ENCODE measurements around the gene ABCB8.

Gene ABCB8

GRCh38 chr7:151028131-151028947, at the start of gene ABCB8:
Gene ABCB8 (plus strand): TSS chr7:151028450. CDS start chr7:151028516, 66 bp downstream.
- peak; percentile 98 for DNase-seq

DNA sequence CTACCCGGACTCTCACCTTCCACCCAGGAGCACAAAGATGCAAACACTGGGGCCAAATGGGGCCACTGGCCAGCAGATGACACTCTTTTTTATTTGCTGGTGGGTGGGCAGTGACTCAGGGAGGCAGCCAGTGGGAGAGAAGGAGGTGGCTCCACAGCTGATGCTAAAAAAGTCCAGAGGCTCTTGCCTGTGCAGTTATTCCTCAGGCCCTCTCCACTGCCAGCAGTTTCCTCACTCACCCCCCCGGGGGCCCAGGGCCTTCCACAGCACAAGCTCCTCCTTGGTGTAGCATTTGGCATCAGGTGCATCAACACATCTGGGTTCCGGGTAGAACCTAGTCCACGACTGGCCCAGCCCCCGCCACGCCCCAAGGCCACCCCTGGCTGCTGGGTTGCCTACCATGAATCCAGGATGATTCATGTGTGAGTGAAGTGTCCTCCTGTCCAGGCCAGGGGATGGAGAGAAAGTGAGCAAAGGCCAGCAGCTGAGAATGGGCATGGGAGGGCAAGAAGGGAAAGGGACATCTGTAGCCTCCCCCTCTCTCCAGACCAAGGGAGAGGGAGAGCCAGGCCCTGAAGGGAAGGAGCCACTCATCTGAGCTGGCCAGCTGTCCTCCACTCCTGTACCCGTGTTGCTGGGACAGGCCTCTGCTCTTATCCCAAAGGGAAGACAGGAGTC, 48.4 kb upstream of the ABCB8 start:
- no peak for DNase-seq

DNA sequence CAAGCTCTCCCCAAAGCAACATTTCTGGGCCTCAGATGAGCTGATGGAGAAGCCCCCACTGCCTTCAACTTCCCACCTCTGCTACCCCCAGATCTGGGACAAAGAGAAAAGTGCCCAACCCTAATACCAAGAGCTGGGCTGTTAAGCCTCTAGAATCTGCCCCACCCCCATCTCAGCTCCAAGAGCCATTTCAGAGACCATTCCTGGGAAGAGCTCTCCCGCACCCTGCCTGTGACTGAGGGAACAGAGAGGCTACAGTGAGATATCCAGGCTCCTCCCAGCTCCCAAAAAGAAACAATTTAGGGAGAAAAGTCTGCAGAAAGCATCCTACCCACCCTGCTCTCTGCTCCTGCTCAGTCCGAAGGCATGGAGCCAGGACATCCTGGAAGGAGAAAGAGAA, 47.6 kb upstream of the ABCB8 start:
- no peak for DNase-seq

DNA sequence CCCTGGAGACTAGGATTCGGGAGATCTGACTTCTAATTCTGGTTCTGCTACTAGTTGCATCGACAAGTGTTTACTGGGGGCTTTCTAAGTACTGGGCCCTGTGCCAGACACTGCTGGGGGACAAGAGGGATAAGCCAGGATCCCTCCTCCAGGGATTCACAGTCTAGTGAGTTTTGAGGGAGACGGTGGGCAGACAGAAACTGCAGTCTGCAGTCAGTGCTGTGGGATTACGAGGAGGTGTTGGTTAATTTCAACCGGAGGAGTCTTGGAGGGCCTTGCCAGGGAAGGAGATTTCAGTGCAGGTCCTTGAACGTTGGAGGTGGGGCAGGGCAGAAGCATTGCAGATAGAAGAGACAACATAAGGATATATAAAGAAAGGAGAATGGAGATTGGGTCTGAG, 46.6 kb upstream of the ABCB8 start:
- no peak for DNase-seq

DNA sequence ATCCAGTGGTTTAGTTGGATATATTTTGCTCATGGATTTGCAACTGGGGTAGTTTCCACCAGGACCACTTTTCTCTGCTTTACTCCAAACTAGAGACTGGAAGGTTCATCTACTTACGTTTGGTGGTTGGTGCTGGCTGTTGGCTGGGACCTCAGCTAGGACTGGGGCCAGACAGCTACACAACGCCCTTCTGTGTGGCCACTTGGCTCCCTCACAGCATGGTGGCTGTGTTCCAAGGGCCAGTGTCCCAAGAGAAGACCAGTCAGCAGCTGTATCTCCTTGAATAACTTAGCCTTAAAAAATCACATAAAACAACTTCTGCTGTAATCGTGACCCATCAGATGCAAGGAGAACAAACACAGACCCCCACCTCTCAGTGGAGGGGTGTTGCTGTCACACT, 45.9 kb upstream of the ABCB8 start:
- no peak for DNase-seq

DNA sequence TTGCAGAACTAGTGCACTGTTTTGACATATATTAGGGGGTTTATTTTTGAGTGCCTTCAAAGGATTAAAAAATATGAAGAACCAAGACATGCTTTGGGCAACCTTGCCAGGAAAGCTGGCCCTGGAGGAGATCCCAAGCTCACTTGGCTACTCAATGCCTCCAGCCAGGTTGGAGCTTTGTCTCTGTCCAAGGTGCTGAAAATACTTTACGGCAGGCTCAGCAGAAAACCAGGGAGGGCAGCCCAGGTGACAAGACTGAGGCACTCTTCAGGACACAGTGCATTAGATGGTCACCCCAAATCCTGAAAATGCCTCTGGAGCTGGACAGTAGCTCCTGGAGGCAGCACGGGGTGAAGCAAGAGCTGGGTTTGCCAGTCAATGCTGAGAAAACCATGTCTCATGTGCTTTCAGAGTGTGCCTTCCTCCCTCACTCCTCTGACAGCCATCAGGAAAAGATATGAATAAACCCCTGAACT, 44.3 kb upstream of the ABCB8 start:
- DNase-seq: no peak

DNA sequence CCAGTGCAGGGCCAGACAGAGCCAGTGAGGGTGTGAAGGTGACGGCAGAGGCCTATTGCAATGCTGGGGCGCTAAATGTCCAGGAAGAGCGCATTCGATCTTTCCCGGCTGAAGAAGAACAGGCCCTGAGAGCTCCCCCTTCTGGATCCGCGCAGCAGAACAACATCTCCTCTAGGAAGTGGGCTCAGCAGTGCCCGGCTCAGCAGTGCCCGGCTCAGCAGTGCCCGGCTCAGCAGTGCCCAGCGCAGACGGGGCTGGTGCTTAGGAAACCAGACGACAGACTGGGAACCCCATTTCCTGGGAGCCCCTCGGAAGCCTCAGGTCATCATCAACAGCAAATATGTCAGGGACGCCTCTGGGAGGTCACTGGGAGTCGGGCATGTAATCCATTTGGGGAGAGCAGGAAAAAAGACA, 42.1 kb upstream of the ABCB8 start:
- peak; percentile 50 for DNase-seq

DNA sequence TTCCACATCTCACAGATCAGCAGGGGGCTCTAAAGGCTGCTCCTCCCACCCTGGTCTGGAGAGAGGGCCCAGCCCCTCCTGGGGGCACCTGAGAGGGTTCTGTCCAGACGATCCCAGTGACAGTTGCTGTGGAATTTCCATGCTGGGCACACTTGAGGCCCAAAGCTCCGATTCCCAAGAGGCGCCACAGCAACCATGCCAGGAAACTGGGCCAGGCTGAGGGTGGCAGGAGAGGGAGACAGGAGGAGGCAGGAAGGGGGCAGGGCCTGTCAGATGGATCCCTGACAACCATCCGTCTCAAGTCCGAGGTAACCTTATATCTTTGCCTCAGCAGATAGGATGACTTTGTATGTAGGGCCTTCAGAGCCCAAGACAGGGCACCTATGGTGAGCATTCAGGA, 41.7 kb upstream of the ABCB8 start:
- DNase-seq: no peak

DNA sequence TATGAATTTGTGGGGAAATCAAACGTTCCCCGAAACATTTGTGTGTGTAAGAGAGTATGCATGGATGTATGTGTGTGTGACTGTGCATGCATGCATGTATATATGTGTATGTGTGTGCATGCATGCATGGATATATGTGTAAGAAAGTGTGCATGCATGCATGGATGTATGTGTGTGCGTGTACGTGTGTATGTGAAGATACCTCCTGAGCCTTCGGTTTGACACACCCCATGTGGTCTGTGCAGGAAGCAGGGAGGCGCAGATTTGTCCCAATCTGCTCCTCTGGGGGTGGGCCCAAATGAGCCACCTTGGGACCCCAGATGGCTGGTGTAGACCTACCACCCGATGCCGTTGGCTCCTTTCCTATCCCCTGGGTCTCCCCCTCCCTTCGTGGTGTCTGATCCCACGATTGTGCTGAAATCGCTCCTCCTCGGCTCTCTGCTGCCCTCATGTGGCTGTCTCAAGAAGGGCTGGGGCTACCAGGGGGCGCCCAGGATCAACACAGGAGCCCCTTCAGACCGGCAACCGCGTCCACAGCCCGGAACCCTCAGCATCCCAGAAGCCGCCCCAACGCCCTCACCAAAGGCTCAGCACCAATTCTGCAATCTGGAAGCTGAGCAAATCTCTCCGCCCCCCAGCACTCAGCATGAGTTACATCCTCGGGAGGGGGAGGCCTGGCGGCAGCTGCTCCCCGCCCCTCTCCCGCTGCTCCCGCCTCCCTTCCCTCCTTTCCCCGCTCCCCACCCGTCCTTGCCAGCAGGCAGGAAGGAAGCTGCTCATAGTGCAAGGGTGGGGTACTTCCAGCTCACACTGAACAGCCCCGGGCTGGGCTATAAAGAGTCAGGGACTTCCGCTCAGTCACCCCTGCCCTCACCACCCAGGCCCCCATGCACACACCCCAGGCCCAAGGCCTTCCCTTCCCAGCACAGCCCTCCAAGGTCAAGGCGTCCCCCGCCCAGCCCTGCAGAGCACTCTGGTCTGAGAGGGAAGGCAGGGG, 39.7 kb upstream of the ABCB8 start:
- DNase-seq: peak; percentile 65

DNA sequence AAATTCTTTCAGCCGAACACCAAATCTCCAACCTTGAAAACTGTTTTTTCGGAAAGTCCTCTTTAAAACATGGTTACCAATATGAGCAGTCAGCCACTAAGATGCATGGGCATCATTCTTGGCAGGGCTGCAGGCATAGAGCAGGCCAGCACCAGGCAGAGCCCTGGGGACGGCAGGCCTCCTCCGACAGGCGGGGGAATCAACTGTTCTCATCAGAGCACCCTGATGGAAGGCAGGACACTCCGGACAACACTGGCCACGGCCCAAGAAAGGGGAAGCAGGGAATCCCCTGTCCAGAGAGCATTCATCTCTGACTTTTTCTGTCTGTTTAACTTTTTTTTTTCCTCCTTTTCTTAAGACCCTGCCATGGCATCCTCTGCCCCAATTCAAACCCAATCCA, 38.8 kb upstream of the ABCB8 start:
- DNase-seq: no peak

DNA sequence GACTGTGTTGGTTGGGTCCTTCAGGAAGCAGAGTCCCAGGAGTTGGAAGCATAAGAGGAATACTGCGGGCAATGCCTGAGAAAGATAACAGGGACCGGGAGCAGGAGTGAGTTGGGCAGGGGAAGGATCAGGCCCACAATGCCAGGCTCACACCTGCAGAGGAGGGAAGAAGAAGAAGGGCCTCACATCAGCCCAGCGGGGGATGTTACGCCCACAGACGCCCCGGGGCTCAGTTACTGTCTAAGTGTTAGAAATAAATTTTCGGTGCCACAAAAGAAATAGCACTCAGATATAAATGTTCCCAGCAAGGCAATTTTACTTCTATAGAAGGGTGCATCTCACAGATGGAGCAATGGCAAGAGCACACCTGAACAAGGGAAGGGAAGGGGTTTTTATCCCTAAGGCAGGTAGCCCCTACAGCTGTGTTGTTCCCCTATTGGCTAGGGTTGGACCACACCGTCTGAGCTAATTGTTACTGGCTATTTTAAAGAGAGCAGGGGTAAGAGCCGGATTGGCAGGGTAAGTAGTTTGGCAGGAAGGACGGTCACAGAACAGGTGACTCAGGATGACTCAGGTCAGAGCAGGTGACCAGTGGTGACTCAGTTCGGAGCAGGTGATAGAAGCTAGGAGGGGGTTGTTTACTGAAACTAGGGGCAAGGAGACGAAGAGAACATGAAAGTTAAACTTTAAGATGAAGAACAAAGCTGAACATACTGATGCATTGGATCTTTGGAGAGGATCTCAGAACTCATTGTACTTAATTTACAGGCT, 37.6 kb upstream of the ABCB8 start, which contains the start of gene NOS3:
Gene NOS3, plus strand, starts transcription at position 602 of the 771 bp plus-strand sequence. CDS start 2,787 bp downstream, outside the sequence.
- no peak for DNase-seq

- no peak for DNase-seq
These were observed 36.1 kb upstream of the ABCB8 start for GRCh38 chr7:150992051-150992640.

DNA sequence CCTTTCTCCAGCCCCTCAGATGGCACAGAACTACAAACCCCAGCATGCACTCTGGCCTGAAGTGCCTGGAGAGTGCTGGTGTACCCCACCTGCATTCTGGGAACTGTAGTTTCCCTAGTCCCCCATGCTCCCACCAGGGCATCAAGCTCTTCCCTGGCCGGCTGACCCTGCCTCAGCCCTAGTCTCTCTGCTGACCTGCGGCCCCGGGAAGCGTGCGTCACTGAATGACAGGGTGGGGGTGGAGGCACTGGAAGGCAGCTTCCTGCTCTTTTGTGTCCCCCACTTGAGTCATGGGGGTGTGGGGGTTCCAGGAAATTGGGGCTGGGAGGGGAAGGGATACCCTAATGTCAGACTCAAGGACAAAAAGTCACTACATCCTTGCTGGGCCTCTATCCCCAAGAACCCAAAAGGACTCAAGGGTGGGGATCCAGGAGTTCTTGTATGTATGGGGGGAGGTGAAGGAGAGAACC, 35.4 kb upstream of the ABCB8 start:
- DNase-seq: no peak

GRCh38 chr7:150993511-150993910, 34.7 kb upstream of the ABCB8 start:
- no peak for DNase-seq

GRCh38 chr7:150994141-150994837, 34.0 kb upstream of the ABCB8 start:
- no peak for DNase-seq

DNA sequence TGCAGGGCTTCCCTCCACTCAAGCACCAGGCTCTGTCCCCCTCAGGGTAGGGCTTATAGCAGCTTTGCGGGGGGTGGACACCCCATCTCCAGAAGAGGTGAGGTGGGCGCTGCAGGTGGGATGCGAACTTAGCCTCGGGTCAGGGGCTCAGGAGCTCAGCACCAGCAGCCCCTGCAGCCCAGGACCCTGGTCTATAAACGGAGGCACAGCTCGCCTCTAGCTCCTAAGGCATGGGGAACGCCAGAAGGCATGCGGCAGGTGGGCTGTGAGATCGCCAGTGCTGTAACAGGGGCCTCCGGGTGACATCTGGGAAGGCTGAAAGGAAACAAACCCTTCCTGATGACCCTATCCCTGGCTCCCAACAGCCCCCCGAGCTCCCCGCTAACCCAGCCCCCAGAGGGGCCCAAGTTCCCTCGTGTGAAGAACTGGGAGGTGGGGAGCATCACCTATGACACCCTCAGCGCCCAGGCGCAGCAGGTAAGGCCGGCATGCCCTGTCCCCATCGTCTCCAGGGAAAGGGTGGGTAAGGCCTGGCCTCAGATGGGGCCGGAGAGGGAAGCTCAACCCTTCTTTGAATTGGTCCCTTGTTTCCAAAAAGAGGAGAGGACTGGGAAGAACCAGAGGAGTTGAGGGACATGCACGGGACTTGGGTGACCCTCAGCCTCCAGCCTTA, 33.3 kb upstream of the ABCB8 start:
- DNase-seq: no peak

DNA sequence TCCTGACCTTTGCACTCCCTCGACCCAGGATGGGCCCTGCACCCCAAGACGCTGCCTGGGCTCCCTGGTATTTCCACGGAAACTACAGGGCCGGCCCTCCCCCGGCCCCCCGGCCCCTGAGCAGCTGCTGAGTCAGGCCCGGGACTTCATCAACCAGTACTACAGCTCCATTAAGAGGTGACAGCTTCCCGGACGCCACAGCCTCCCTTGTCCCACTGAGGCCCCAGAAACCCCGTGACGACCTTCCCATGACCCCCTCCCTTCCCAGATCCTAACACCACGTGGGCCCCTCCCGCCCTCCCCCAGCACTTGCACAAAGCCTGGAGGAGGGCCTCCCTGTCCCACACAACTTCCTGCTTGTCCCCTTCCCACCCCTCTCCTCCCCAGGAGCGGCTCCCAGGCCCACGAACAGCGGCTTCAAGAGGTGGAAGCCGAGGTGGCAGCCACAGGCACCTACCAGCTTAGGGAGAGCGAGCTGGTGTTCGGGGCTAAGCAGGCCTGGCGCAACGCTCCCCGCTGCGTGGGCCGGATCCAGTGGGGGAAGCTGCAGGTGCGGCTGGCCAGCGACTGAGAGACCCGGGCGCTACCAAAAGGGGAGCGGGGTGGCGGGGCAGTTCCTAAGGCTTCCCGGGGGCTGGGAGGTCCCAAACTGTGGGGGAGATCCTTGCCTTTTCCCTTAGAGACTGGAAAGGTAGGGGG, 31.7 kb upstream of the ABCB8 start:
- no peak for DNase-seq

GRCh38 chr7:150997075-150997511, 31.2 kb upstream of the ABCB8 start:
- DNase-seq: no peak

GRCh38 chr7:150997817-150998216, 30.4 kb upstream of the ABCB8 start:
- DNase-seq: no peak

DNA sequence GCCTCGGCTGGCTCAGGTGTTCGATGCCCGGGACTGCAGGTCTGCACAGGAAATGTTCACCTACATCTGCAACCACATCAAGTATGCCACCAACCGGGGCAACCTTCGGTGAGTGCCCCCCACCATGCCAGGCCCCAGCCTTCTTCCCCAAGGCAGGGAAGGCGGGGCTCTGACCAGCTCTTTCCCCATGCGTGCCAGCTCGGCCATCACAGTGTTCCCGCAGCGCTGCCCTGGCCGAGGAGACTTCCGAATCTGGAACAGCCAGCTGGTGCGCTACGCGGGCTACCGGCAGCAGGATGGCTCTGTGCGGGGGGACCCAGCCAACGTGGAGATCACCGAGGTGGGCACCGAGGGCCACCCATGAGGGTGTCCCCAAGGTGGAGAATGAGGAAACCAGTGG, 29.9 kb upstream of the ABCB8 start:
- no peak for DNase-seq

All from activated T-cell treated with anti-CD3 and anti-CD28 coated beads for 4 hours (primary cell).